NT2/D1 (cell line): ENCODE data around the gene ANK3.

Experiments used
- YY1 ChIP-seq: IDR thresholded peaks from 2 replicates; pipeline ENCODE4 v1.6.1; 2011; ENCODE audit not compliant: insufficient read length, insufficient read depth
- ZNF274 ChIP-seq: IDR thresholded peaks from 2 replicates; pipeline ENCODE4 v1.6.1; 2011; ENCODE audit warnings: mild to moderate bottlenecking, low read depth, low read length

DNA sequence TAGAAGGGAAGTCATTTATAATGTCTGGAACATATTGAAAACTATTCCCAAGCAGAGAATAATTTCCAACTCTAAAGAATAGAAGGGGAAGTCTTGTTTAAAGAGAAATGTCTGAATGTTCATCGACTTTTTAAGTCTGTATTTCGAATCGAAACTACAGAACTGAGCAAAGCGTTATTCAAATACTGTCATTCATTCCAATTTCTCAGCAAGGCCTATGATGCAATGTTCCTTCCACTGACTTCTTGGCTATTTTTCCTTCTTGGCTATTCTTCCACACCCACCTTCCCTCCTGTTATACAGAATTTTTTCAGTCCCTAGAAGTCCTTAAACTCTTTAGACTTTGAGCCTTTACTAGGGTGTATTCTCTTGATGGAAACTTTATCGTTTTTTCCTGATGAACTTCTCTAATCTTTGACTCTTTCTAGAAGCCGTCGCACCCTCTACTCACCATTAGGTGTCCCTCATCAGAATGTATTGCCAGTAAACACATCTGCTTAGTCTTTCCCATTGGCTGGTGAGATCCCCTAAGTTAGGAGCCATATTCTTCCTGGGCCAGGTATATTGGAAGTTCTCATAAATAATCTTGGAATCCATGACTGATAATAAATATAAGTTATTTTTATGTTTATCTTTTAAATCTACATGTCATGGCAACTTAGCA, 247.6 kb downstream of the ANK3 start:
- TF ChIP-seq YY1 (no peak), ZNF274 (no peak)
